COLO668 (cell line): ENCODE measurements around the gene CBLN4.

Source experiments
- DNase-seq: peaks from one replicate; lab custom pipeline; 2025; ENCODE audit not compliant: unreplicated experiment; lab: John Stamatoyannopoulos, UW

Gene CBLN4

DNA sequence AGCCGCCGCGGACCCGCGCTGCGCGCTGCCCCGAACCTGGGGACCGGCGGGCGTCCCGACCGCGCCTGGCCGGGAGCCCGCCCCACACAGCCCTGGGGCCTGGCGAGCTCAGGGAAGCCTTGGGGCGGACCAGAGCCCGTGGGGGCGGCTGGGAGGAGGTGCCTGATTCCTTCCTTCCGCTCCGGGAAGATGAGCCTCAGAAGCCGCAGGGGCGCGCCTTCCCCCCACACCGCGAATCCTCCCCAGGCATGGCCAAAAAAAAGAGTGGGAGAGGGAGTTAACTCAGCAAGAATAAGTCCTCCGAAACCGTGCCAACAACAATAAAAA, at the start of gene CBLN4:
Gene CBLN4 (minus strand): TSS at position 131 of the 327 bp plus-strand sequence. CDS start 1,348 bp downstream, outside the sequence.
- DNase-seq, result no peak

DNA sequence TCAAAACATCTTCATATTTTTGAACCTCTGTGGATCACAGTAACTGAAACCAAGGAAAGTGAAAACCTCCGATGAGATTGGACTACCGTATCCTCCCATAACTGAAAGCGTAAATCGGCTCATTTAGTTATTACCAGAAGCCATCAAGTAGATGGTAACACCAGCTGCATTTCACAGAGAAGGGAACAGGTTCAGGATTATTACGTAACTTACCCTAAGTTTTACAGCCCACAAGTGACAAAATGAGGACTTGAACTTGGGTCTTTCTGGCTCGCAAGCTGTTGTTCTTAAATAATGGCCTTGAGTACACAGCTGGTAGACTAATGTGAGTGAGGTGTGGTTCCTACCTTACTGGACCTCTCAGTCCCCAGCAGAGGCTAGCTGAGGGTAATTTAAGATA, 37.9 kb upstream of the CBLN4 start:
- DNase-seq, result no peak

DNA sequence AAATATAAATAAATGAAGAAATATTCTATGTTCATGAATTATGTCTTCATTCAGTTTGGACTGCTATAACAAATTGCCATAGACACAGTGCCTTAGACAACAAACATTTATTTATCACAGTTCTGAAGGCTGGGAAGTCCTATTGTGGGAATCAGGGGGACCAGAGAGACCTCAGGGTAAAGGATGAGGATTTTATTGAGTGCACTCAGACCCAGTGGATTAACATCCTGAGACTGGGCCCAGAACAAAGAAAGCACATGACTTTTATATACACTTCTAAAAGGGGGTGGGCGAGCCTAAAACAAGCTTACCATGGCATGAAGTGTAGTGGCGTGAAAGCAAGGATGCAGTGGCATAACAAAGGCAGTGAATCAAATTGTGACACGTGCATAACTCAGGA, 26.9 kb upstream of the CBLN4 start:
- DNase-seq, result no peak

DNA sequence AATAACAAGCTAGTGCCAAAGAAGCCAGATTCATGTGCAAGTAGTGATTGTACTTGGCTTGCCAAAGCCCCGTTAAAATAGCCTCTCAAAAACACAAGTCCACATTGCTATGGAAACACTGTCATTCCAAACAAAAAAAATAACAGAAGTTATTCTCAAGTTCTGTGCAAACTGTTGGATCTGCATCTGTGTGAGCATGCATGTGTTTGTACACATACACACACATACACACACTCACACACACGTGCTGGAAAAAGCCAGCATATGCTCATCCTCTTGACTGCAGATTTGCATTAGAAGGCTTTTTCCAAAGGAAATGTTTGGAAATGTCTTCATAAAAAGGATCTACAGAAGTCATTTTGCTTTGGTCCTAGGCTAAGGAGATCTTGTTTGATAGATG, 13.4 kb upstream of the CBLN4 start:
- DNase-seq, result no peak

- no peak for DNase-seq
These were observed 12.9 kb upstream of the CBLN4 start for GRCh38 chr20:56018194-56018593.

- DNase-seq, result no peak
These were observed 12.2 kb upstream of the CBLN4 start for GRCh38 chr20:56017560-56017959.

DNA sequence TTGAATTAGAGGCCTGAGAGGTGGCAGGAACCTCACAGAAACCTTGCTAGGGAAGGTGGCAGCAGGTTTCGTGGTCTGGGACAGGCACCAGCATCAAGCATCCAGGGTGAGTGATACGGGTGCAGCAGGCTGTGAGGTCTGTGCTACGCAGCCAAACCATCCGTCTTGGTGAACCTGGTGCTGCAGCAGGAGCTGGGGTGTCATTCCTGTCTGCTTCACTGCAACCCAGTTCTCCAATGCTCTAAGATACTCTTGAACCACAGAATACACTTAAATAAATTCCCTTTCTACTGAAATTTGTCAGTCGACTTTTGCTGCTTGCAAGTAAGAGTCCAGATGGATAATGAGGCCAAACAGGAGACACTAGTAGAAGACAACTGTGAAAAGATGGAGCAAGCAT, 9.7 kb upstream of the CBLN4 start:
- no peak for DNase-seq

- DNase-seq, result no peak
These were observed 8.8 kb upstream of the CBLN4 start for GRCh38 chr20:56014151-56014550.

GRCh38 chr20:56004611-56005388, 519 bp downstream of the CBLN4 start:
- no peak for DNase-seq

DNA sequence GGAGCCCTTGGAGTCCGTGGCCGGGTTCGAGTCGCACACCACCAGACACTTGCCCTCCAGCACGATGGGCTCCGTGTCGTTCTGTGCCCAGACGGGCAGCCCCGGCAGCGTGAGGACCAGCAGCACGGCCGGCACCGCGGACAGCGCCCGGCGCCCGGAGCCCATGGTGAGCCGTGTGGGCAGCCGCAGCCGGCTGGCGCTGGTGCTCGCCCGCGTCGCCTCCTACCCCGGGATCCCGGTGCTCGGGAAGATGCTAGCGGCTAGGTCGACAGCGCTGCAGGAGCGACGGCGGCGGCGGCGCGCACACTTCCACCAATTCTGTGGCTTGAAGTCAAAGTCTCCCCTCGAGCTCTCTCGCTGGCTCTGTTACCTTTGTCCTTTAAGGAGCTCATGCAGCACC, 1.3 kb downstream of the CBLN4 start:
- no peak for DNase-seq

DNA sequence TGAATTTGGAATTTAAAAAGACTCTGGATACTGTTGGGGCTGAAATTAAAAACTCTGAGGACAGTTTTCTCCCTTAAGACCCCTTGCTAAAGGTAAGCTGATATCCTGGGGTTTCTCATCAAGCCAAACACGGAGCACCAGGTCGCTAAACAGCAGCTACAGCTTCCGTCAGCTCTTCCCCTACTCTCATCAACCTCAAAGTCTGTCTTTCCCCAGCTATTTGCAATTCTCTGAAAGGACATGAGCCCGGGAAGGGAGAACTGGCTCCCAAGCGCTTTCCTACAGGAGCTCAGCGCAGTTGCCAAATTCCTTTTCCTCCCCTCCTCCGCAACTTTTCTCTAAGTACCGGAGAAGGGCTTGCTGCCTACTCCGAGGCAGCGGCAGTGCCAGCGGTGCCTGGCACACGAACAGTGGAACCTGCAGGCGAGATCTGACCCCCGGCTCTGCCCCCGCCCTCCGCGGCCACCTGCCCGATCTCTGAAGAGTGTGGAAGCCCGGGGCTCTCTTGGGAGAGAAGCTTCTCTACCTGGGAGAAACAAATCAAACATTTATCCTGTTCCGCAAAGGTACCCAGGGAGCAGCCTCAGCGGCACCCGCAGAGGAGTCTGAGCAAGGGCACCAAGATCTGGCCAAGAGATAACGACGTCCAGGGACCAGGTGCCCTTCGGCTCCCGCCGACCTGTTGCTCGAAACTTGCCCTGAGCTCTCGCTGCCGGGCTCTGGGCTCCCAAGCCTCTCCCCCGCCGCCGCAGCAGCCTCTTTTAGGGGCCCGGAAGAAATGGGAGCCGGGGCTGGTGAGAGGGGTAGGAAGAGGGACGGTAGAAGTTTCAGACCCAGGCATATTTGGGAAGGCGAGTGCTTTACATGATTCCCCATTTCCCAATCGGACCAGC, 2.2 kb downstream of the CBLN4 start:
- DNase-seq, result no peak

- DNase-seq, result no peak
These were observed 3.4 kb downstream of the CBLN4 start for GRCh38 chr20:56001890-56002289.

- DNase-seq, result no peak
These were observed 4.1 kb downstream of the CBLN4 start for GRCh38 chr20:56001106-56001785.

- DNase-seq, result no peak
These were observed 26.8 kb downstream of the CBLN4 start for GRCh38 chr20:55978550-55978949.

- DNase-seq, result no peak
These were observed 27.4 kb downstream of the CBLN4 start for GRCh38 chr20:55977690-55978459.

- DNase-seq, result no peak
These were observed 30.7 kb downstream of the CBLN4 start for GRCh38 chr20:55974491-55975202.

DNA sequence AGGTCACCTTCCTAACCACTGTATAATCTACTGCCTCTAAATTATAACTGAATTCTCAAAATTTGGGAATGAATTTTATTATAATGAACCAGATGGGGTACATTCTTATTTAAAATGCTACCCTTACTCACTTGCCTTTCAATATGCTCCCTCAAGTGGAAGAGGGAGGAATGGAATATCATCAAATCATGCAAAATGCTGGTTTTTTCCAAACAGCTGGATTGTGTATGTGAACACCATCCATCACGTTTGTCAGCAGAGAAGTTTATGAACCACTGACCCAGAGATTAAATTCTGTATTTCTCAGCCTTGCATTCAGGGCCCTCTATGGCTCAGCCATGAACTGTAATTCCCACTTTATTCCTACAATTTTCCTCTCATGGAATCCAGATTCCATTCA, 40.5 kb downstream of the CBLN4 start:
- DNase-seq, result no peak

DNA sequence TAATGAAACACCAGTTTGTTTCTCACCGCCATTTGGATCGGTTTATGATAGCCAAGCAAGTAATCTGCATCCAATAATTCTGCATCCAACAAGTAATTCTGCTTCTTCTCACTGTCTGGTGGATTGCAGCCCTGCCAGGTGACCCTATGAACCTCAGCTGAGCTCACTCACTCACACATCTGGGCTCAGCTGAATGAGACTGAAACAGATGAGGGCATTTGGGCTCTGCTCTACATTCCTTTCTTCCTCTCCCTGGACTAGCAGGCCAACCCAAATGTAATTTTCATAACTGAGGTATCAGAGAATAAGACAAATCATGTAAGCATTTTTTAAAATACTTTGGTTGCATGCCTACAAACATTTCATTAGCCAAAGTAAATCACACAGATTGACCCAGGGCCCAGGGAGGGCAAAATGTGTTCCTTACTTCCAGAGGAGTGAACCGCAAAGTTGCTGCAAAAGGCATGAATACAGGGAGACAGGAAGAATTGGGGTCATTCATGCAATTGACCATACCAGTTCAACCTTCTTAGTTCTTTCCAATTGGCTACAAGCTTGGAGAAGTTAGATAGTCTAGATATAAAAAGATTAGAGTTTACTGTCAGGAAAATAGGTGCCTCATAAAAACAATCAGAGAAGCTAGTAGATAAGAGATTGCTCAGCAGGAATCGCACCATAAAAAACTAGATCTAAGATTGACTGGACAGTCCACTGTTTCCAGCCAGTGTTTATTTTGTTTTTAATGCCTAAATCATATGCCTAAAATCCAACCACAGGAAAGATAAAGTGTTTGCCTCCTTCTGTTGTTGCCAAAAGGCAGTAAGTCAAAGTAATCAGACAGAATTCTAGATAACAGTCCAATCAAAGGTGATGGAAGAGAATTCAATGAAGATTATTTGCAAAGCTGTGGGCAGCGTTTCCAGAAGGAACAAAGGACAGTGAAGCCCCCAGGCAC, 43.7 kb downstream of the CBLN4 start:
- DNase-seq, result no peak

GRCh38 chr20:55953201-55953600, 52.1 kb downstream of the CBLN4 start:
- DNase-seq, result no peak
